Activated CD4-positive, CD25-positive, alpha-beta regulatory T cell treated with anti-CD3 and anti-CD28 coated beads, Interleukin-2, amount 50 U/mL, for 24 hours (primary cell): Measurements from ENCODE around the gene LTBR.
"Not testable (repeated sequence)": the region's sequence is repeated elsewhere in the genome, so short reads cannot be mapped to it uniquely, and the experiment has no call there.

Experiments
- ATAC-seq, 2 donors: fragments of 150-1000 bp; cut with Tn5 transposase; one replicate each; pipeline ENCODE4 v1.10.0; 2021; ENCODE audit warnings: mild to moderate bottlenecking in 1 of 2, moderate library complexity in 1 of 2

Gene LTBR

DNA sequence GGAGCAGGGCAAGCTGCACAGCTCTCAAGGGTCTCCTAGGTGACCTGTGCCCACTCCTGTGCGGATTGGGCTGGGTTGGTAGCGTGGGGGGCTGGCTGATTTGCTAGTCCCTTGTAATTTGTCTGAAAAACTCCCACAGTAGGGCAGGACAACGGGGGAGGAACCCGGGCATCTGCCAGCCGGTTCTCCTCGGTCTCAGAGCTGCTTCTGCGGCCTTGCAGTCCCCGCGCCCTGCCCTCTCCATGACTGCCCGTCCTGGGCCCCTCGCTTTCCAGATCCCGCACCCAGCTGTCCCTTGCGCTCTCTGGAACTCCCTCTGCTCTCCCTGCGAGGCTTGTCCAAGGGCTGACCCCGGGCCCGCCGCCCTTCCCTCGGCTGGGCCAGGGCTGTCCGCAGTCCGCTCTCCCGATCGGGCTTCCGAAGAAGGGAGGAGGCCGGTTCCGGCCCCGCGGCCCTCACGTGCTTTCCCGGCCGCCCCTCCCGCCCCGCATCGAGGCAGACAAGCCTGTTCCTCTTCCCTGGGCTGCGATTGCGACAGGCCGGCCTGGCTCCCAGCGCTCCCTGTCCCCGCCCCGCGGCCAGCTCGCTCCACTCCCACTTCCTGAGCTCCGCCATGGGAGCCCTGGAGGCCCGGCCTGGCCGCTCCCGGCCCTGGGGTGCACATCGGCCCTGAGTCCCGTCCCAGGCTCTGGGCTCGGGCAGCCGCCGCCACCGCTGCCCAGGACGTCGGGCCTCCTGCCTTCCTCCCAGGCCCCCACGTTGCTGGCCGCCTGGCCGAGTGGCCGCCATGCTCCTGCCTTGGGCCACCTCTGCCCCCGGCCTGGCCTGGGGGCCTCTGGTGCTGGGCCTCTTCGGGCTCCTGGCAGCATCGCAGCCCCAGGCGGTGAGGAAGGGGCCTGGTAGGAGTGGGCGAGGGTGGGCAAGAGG, at the start of gene LTBR:
Gene LTBR, plus strand, starts transcription at position 591 of the 927 bp plus-strand sequence. Its CDS starts 197 bp downstream, at position 788.
- peak in 1 of 2 donors; percentile 31 for ATAC-seq

DNA sequence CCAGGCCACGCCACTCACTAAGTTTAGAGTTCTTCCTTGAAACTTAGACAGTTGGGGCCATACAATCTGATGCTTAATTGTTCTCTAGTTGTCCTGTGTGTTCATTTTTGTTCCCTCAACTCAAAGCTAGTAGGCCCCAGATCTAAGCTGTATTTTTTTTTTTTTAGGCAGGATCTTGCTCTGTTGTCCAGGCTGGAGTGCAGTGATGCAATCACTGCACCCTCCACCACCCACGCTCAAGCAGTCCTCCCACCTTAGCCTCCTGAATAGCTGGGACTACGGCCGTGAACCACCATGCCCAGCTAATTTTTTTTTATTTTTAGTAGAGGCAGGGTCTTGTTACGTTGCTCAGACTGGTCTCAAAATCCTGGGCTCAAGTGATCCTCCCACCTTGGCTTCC, 49.6 kb upstream of the LTBR start:
- no peak for ATAC-seq

DNA sequence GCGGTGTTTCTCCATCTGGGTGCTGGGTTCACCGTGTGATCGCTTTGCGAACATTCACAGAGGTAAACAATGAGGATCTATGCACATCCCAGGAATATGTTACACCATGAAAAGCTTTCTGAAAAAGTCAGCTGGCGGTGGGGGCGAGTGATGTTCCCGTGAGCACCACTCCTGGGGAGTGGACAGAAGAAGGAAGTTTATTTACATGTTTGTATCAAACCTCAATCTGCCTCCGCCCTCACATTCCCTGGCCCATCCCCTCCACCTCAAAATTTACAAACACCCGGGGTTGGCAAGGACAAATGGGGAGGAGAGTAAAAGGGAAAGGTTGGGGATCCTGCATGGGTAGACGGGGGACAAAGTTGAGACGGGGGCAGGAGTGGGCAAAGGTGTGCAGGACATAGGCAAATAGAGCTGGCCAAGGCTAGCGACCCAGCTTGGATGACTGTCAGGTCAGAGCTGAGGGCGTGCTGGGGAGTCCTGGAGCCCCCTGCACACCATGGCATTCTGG, 49.0 kb upstream of the LTBR start:
- ATAC-seq: no peak

DNA sequence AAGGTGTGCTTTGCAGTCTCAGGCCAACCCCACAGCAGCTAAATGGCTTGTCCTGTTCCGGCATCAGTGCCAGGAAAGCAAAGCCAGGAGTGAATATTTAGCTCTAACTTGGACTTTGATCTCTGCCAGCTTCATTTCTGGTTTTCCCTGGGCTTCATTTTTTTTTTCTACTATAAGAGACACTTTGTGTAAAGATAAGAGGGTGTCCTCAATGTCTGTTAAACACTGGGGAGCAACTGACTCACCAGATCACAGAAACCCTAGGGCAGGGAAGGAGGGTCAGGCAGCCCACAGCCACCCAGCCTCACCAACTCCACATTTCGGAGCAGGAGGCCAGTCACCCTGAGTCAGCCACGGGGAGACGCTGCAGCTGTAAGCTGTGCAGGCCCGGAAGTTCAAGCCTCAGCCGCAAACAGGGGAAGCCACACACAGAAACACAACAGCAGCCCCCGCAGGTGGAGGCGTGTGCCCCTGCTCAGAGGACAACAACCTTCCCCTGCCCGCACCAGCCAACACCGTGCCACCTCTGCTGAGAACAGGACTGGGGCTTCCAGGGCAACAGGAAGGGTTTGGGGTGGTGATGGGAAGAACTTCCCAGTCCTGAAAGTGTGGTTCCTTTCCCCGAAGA, 48.4 kb upstream of the LTBR start:
- peak; percentile 91 to 92 for ATAC-seq

DNA sequence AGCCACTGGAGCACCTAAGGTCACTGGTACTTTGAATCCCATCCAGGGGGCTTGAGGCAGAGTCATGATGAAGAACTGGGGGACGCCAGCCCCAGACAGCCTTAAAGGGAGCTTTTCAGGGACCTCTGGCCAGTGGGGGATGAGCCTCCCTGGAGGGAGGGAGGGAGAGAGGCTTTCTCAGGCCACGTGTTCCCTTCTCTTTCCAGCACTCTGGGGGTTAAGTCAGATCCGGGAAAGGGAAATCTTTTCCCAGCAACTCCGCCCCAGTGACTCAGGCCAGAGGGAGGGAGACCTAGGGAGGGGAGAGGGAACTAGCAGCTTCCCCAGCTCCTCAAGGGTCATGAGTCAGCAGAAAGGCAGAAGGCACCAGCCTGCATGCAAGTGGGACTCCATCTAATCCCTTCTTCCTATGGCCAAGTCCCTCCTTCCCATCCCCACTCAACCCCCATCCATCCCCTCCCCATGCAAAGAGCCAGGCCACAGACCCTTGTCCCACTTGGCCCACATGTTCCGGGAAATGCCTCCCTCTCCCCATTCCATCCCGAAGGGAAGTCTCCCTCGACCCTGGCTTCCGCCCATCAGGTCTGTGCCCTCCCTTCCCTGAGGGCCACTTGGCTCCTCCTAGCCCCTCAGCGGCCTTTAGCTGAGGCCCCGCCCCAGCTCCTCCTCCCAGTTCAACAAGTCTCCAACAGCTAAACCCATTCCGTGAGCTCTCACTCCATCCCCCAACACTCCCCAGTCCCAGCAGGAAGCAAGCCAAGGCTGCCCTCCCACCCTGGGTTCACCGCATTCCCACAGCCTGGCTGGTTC, 47.7 kb upstream of the LTBR start:
- peak; percentile 14 to 18 for ATAC-seq

DNA sequence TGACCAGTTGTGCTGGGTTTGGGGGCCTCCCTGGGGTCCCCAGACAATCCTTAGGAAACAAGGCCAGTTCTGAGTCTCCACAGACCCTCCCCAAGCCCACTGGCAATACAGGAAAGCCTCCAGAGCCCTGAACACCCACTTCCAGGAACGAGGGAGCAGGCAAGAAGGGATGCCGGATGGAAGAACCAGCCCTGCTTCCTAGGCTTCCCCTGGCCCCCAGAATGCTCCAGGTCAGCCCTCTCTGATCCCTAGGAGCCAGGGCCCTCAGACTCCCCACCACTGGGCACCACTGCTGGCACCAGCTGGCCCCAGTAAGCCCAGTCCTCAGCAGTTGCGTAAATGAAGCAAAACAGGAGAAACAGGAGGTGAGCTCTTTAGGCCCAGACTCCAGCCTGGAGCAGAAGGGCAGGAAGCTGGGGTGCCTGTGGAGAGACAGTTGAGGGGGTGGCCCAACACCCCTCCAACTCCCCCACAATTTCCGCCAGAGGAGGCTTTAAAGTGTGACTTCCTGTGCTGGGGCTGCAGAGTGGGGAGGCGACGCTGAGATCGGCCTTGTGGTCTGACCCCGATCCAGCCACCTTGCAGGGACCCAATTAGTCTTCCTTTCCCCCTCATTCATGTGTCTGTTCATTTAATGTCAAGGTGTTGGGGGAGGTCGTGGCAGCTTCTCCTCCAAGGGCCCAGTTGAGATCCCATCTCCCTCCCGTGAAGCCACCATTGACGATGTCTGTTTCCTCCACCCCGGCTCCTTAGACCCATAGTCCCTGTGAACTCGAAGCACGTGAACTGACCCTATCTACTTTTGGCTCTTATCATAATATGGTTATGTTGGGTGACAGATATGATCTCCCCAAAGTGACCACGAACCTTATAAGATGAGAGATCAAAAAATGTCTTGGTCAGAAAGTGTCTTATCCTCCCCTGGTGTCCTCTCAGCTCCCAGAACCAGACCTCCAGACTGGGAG, 46.8 kb upstream of the LTBR start:
- no peak for ATAC-seq

DNA sequence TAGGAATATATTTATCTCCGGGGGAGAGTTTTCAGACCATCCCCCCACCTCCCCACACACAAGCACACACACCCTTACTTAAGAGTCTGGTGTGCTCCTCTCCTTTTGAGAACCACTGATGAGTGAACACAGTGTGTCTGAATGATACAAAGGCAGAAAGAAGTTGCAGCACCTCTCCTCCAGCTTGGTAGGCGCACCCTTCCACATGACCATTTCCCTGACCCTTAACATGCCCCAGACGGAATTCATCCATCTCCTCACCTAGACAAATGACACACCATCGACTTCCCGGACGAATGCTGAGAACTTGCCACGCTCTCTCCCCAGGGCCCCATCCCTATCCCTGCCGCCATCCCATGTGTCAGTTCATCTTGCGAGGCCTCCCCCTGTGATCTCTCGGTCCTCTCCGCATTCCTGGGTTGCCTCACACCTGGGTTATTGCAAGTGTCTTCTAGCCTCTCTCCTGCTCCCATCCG, 46.0 kb upstream of the LTBR start:
- no peak for ATAC-seq

DNA sequence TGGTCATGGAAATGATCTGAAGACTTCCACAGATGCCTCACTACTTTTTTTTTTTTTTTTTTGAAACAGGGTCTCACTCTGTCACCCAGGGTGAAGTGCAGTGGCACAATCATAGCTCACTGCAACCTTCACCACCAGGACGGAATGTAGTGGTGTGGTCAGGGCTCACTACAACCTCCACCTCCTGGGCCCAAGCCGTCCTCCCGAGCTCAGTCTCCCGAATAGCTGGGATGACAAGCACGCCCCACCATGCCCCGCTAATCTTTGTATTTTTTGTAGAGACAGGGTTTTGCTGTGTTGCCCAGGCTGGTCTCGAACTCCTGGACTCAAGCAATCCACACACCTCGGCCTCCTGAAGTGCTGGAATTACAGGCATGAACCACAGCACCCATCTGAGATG, 45.4 kb upstream of the LTBR start:
- ATAC-seq: not testable (repeated sequence)

DNA sequence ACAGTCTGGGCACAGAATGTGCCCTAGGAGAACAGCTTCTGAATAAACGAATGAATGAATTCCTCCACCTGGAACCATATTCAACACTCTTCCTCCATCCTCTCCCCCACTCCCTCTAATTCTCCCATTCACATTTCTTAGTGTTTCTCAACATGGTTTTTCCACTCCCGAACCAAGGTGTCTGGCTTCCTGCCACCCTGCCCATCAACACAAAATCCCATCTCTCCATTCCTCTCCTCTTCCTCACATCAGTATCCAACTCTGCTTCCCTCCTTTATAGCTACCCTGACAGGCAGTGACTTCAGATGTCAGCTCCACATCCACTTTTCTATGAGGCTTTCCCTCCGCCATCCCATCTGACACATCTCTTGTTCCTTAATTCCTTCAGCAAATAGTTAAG, 45.0 kb upstream of the LTBR start:
- ATAC-seq: no peak

DNA sequence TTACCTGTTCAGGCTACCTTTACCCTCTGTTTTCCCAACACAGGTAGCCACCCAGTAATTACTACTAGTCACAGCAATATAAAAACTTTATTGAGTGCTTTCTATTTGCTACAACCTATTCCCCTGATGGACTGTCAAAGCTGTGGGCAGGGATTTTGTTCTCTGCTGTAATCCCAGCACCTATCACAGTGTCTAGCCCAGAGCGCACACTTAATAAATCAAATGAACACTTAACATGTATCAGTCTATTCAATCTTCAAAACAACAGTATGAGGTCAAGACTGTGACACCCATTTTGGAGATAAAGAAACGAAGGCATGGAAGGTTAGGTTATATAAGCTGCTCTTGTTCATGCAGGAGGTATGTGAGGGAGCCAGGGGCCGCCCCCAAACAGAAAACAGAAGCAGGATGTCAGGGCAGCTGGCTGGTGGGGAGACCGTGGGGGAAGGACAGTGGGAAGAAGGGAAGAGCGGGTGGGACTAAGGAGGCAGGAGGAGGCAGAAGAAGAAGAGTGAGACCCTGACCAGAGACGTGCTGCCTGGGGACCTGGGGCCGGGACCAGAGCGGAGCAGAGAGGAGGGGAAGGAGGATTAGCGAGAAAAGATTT, 43.8 kb upstream of the LTBR start:
- ATAC-seq: no peak

DNA sequence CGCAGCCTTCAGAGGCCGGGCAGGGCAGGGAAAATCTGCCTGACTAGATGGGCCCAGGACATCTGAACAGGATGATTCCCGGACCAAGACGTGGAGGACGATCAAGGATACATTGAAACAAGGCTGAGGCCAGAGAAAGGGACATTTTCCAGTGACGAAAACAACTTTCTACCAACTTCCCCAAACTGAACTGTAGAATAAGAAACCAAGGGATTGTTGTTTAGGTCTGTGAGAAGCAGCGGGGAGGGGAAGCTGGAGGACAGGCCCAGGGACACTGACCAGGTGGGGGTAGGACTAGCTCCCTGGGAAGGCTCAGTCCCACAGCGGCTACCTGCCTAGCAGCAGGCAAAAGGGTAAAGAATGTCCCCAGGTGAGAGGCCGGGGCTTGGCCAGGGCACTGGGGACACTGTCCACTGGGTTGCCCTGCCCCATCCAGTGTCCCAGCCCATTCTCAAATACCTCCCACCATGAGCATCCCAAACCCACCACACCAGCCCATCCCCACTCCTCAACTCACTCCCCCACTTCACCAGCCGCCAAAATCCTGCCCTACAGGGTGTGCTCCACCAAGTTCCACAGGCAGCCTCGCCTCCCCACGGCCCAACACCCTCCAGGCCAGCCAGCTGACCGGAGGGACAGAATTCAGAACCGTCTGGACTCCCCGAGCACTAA, 43.1 kb upstream of the LTBR start:
- ATAC-seq: no peak

DNA sequence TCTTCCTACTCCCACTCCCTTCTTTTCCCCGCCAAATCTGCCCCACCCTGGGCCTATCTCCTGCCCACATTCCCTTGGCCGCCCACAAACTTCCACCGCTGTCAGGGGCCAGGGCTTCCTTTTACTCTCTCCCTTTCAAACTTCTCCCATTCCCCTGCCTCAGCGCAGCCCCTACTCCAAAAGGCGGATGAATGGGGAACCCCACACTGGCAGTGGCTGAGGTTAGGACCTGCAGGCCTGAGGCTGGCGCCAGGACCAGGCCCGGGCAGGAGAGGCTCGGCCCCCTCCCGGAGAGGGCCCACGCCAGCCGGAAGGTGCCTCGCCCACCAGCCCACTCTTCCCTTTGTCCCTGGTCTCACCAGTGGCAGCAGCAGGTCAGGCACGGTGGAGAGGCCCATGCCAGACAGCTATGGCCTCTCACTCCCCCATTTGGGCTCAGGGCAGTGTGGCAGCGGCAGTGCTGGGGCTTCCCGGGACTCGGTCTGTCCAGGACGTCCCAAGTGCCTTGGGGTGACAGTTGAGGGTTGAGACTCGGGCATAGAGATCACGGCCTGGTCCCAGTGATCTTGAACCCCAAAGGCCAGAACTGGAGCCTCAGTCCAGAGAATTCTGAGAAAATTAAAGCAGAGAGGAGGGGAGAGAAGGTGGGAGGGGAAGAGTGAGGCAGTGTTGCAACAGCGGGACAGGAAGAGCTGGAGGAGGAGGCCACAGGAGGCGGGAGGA, 42.4 kb upstream of the LTBR start, which contains the start of gene TNFRSF1A:
Gene TNFRSF1A, minus strand, starts transcription at position 660 of the 723 bp plus-strand sequence. Its CDS starts 262 bp downstream, at position 398.
- peak; percentile 41 to 46 for ATAC-seq

DNA sequence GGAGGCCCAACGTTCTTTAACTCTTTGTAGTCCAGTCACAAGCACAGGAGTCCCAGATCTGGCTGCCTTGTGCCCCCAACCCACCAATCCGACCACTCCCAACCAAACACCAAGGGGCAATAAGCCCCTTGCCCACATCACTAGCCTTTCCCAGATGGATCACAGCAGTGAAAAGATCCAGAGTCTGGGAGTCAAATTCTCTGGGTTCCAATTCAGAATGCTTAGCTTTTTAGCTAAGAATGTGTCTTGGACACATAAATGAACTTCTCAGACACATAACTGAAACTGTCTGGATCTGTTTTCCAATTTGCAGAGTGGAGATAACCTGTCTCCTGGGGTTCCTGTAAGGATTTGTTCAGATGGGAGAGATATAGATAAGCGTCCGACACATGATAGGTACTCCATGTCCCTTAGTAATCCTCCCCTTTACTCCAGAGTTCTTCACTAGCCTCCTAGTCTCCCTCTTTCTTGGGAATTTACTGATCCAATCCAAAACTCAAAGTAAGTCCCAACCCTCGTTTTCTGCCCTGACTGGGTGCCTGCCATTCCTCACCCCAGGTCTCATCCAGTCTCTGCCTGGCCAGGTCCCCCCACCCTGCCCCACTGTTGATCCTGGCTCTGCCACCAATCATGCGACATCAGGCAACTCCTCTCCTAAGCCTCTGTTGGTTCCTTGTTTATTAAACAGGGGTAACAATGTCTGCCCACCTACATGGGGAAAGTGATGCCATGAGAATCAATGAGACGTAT, 41.6 kb upstream of the LTBR start:
- no peak for ATAC-seq

DNA sequence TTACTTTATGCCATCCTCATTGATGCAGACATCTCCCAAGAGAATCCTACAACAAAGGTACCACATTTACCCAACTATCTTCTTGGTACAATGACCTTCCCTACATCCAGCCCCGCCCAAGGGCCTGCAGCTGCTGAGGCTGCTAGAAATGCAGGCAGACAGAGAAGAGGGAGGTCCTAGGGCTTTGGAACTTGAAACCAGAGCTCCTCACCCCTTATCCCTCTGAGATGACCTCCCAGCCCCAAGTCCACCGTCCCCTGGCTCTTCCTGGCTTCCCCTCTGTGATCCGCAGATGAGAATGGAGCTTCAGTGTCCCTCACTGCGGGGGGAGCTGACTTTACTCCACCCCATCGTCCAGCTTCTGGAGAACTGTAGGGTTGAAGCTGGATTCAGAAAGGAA, 40.4 kb upstream of the LTBR start:
- no peak for ATAC-seq

DNA sequence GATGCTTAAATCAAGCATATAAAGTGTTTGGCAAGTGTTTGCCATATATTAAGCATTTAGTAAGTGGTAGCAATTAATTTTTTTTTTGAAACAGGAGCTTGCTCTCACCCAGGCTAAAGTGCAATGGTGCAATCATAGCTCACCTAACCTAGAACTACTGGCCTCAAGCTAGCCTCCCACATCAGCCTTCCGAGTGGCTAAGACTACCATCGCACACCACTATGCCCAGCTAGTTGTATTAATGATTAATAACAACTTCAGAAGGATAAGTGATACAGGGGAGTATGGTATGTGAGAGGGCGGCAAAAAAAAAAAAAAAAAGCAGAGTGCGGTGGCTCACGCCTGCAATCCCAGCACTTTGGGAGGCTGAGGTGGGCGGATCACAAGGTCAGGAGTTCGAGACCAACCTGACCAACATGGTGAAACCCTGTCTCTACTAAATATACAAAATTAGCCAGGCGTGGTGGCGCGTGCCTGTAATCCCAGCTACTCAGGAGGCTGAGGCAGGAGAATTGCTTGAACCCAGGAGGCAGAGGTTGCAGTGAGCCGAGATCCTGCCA, 39.8 kb upstream of the LTBR start:
- ATAC-seq: not testable (repeated sequence)

DNA sequence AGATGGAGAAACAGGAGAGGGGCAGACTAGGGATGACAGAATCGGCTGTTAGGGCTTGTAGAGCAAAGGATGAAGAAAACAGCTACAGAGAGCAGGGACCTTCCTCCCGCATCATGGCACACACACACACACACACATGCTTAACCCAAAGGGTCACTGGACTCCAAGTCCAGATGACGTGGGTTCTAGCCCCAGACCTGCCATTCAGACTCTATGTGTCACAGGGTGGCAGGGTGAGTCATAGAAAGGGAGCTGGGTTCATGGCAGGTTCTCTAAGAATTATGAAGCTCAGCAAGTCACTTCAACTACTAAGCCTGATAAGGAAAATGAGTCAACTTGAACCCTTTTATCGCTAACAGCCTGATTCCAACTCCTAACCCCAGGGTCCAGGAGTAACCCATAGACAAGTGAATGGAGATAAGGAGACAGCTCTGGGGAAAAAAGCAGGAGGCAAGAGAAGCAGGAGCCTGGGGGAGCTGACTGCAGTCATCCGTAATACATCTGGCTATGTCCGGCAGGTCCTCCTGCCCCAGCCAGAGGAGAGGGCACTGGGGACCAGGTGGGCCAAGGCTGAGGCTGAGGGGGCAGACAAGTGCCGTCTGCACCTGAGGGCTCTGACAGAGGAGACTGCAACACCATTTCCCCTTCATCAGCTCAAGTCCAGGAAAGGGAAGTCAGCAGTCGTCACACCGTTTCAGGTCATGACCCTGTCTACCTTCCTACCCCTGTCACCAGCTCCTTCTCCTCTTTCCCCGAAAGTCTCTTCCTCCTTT, 38.5 kb upstream of the LTBR start:
- peak; percentile 80 to 83 for ATAC-seq

DNA sequence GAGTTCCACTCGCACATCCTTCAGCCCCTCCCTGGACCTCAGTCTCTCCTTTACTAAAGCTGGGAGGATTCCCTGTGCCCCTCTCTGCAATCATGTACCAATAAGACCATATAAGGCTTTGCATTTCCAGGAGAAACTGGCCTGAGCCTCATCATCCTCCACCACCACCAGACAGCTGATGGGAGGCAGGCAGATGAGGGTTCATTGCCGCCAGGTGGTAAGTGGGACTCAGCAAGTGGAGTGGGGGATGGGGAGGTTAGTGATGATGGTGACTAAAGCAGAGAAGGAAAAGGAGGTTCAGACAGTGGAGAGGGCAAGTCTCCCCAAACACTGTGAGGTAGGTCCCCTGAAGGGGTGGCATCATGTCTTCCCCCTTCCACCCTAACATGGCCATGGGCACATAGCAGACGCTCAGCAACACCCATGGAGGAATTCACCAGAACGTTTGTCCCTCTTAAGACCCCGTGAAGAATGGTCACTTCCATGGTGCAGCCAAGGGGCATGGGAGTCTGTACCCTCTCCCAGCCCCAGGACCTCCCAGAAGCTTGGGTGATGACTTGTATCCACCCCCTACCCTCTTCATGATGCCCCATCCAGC, 37.6 kb upstream of the LTBR start:
- no peak for ATAC-seq
